ENCODE measurements around the gene STK39.
"Not testable (repeated sequence)": the region's sequence is repeated elsewhere in the genome, so short reads cannot be mapped to it uniquely, and the experiment has no call there.

STK39 gene

GRCh38 chr2:168090366-168091135 is 156.8 kb downstream of the STK39 start:
- no peak for DNase-seq (ENCODE audit: low read depth in 2 of 2)

- DNase-seq (ENCODE audit: low read depth in 2 of 2) = no peak
Measured at GRCh38 chr2:168089200-168089599, 158.2 kb downstream of the STK39 start.

GRCh38 chr2:168087401-168087800 is 160.0 kb downstream of the STK39 start:
- DNase-seq (ENCODE audit: low read depth in 2 of 2) = no peak

- DNase-seq (ENCODE audit: low read depth in 2 of 2) = no peak
Measured at GRCh38 chr2:168086851-168087250, 160.5 kb downstream of the STK39 start.

- DNase-seq (ENCODE audit: low read depth in 2 of 2) = no peak
Measured at GRCh38 chr2:168085801-168086361, 161.5 kb downstream of the STK39 start.

- DNase-seq (ENCODE audit: low read depth in 2 of 2) = no peak
Measured at GRCh38 chr2:168084288-168084687, 163.1 kb downstream of the STK39 start.

GRCh38 chr2:168081452-168081851 is 165.9 kb downstream of the STK39 start:
- not testable (repeated sequence) for DNase-seq (ENCODE audit: low read depth in 2 of 2)

- no peak for DNase-seq (ENCODE audit: low read depth in 2 of 2)
Measured at GRCh38 chr2:168079236-168079635, 168.2 kb downstream of the STK39 start.

- DNase-seq (ENCODE audit: low read depth in 2 of 2) = no peak
Measured at GRCh38 chr2:168076731-168077130, 170.7 kb downstream of the STK39 start.

GRCh38 chr2:168075446-168075845 is 171.9 kb downstream of the STK39 start:
- DNase-seq (ENCODE audit: low read depth in 2 of 2) = no peak

- DNase-seq (ENCODE audit: low read depth in 2 of 2) = no peak
Measured at GRCh38 chr2:168072626-168073303, 174.6 kb downstream of the STK39 start.

GRCh38 chr2:168064011-168064998 is 183.1 kb downstream of the STK39 start:
- no peak for DNase-seq (ENCODE audit: low read depth in 2 of 2)

GRCh38 chr2:168062936-168063335 is 184.5 kb downstream of the STK39 start:
- DNase-seq (ENCODE audit: low read depth in 2 of 2) = no peak

- no peak for DNase-seq (ENCODE audit: low read depth in 2 of 2)
Measured at GRCh38 chr2:168062054-168062453, 185.3 kb downstream of the STK39 start.

GRCh38 chr2:168060986-168061750 is 186.2 kb downstream of the STK39 start:
- no peak for DNase-seq (ENCODE audit: low read depth in 2 of 2)

GRCh38 chr2:168059758-168060157 is 187.6 kb downstream of the STK39 start:
- no peak for DNase-seq (ENCODE audit: low read depth in 2 of 2)

GRCh38 chr2:168058675-168059074 is 188.7 kb downstream of the STK39 start:
- no peak for DNase-seq (ENCODE audit: low read depth in 2 of 2)

- no peak for DNase-seq (ENCODE audit: low read depth in 2 of 2)
Measured at GRCh38 chr2:168056242-168056787, 191.1 kb downstream of the STK39 start.

- DNase-seq (ENCODE audit: low read depth in 2 of 2) = no peak
Measured at GRCh38 chr2:168054657-168055056, 192.7 kb downstream of the STK39 start.

- DNase-seq (ENCODE audit: low read depth in 2 of 2) = no peak
Measured at GRCh38 chr2:168053676-168054075, 193.7 kb downstream of the STK39 start.

- DNase-seq (ENCODE audit: low read depth in 2 of 2) = no peak
Measured at GRCh38 chr2:168052773-168053172, 194.6 kb downstream of the STK39 start.
